Ramos (cell line): ENCODE results near the gene JOSD1.

Experiments
- in situ Hi-C: fragments of 300-500 bp; cut with MboI; formaldehyde crosslinking; loops from one replicate; pipeline ENCODE4 v1.14.3; 2022; ENCODE audit warnings: low sequenced_read_pairs; ENCODE audit not compliant: unreplicated experiment

The JOSD1 gene

DNA sequence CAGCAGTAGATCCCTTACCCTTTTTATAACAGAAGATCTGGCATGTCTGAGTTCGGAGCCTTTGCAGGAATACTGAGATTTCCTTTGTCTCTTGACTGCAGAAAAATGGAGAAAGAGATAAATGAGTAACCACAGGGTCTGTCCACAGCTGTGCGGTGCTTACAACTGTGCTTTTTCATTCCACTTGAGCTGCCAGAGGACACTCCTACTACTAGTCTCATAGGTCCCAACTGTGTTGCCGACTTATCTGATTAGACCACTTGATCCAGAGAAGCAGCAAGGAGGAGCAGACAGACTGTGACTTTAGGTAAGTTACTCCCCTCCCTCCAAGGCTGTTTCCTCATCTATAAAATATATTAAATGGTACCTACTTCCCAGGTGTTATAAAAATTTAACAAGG, 62.0 kb downstream of the JOSD1 start:
- in situ Hi-C loops, result no loop called here

DNA sequence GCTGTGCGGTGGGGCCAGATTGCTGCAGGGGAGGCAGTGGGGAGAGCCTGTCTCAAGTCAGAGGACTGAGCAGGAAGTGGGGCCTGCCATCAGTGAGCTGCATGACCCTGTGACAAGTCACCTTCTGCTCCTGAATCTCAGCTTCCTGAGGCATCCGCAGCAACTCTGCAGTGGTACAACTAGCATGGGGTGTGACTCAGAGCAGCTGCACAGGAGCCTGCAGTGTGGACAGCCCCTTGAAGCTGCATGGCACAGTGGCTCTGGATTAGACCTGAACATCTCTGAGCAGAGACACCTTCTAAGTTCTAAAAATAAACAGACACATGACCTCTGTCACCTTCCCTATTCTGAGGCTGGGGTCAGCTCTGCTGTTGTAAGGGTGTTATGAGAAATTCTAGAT, 62.5 kb downstream of the JOSD1 start:
- in situ Hi-C loops, result no loop called here
